Medulla oblongata (tissue), 1 donor: Measurements from ENCODE around the gene NFKBIA.
A peak's percentile ranks its signal among the peaks of the same experiment; 100 is the strongest.
"Not testable (repeated sequence)": the region's sequence is repeated elsewhere in the genome, so short reads cannot be mapped to it uniquely, and the experiment has no call there.

ENCODE experiments used
- DNase-seq: peaks from one replicate; pipeline ENCODE4 v3.0.0-alpha.2; 2015; ENCODE audit errors: extremely low spot score

Gene NFKBIA

DNA sequence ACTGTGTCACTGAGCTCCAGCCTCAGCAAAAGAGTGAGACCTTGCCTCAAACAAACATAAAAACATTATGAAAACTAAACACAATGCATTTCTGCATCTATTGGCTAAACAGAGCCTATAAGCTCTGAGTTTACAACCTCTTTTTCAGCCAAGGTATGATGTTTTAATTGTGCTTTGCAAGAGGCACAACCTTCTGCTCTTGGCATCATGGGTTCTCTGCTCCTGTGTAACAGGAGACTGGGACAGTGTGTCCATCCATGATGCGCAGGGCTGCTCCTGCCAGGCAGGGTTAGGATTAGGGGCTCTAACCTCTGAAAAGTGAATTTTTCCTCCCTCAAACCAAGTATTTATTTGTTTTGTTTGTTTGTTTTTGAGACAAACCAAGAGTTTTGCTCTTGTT lies 5.0 kb upstream of the NFKBIA start:
- DNase-seq, result no peak

DNA sequence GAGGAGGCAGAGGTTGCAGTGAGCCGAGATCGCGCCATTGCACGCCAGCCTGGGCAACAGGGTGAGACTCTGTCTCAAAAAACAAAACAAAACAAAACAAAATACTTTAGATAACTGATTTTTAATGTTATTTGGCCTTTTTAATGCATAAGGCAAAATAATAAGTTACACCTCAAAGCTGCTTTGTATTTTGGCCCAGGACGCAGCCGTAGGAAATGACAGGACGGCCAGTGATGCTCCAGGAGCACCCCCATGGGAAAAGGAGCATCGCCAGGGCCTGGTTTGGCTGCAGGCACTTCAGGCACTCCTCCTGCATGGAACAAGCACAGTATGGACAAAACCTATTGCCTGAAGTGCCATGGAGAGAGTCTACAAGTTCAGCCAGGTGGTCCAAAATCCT lies 3.5 kb upstream of the NFKBIA start:
- DNase-seq, result no peak

DNA sequence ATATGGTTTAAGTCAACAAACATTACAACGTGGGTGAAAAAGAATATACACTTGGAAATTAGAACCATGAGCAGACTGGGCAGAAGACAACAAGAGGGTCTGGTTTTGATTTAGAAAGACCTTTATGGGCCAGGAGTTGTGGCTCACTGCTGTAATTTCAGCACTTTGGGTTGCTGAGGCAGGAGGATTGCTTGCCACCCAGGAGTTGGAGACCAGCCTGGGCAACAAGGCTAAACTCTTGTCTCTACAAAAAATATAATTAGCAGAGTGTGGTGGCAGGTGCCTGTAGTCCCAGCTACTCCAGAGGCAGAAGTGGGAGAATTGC lies 2.7 kb upstream of the NFKBIA start:
- no peak for DNase-seq

DNA sequence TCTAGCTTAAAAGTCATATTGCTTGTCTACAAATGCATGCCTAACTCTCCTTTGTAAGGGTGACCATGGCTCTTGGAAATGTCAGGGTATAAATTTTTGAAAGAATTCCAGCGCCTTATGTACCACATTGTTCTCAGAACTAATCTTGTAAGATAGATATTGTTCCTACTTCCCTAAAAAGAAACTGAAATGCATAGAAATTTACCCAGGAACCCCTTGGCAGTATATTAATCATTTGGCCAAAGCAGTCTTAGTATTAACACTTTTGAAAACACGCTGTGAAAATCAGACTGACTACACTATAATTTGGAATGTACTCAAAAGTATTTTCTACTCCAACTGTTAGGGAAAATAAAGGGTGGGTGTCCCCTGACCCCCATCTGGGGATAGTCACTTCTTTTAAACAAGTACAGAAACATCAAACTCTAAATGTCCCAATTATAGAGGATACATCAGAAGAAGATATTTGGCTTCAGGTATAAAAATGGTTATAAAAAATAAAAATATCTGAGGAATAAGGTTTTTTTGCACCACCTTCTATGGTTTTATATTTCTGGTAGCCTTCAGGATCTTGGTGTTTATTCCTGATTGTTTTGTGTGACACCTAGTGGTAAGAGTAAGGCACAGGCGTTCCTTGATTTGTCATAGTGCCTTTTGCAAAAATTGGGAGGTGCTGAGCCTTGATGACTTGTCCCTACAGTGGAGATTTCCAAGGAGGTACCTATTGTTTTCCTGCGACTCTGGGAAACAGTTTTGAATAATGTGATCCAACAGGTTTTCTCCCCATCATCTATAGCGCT lies 2.2 kb upstream of the NFKBIA start:
- peak; percentile 86 for DNase-seq

DNA sequence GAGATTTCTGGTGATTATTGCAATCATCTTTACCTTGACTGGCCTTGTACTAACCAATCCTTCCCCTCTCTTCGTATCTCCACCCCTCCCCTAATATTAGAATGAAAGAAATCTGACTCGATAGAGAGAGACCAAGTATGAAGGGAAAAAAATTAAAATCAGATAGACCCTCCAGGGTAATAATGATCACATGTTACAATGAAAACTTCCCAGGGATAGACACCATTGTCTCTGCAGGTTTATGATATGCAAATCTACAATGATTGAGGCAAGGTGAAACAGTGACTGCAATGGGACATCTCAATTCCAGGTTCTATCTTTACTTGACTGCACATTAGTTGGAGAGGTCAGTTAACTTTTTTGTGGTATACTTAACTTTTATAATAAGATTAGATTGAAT lies 1.5 kb upstream of the NFKBIA start:
- DNase-seq, result no peak

DNA sequence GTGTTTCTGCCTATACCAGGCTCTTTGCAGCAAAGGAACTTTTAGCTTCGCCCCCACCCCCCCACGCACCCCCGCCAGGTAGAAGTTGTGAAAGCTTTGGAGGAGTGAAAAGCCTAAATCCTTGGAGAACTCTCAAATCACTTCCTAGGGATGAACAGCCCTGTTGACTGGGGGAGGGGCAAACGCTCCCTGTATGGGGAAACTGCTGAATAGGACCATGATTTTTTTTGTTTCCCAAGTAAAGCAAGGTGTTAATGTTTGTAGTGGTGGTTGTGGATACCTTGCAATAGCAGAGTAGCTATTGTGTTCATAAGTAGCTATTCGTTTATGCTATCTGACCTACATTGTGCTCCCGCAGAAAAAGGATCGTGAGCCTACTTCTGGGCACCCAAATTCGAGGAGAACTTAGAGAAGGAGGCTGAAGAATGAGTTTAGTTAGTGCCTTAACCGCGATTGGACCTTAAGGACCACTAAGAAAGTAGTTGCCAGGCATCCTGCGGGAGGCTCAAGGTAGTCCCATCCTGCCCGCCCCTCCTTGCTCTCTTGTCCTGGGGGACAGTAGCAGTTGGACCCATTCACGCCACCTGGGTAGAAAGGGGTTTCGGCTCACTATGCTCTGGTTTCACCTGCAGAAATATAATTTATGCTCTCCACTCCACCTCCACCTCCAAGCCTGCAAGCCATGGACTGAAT lies 901 bp upstream of the NFKBIA start:
- peak; percentile 50 for DNase-seq

DNA sequence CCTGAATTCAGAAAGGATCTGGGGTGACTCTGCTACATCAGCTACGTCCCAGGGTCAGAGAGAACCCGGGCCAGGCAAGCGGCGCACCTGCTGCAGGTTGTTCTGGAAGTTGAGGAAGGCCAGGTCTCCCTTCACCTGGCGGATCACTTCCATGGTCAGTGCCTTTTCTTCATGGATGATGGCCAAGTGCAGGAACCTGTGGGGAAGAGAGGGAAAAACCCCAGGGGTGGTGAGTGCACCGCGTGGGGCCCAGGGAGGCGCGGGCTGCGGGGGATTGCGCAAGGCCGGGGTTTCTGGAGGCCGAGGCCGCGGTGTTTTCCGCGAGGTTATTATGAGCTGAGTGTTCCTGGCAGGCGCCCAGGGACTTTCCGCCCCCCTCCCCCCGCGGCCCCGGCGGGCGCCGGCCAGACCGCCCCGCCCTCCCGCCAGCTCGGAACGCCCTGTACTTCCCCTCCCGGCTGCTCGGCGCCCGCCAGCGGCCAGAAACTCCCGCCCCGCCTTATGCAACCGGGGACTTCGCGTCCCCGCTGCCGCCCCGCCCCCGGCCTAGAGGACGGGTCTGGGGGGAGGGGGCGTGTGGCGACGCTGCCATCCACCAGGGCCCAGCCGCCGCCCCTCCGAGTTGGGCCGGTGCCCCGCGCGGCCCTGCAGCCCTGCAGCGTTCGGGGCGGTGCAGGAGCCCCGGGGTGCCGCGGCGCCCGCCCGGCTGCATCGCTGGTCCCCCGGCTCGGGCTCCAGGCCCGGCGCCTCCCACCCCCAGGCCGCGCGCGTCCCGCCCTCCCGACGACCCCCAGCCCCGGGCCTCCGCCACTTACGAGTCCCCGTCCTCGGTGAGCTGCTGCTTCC lies 723 bp downstream of the NFKBIA start:
- DNase-seq, result peak; percentile 94

DNA sequence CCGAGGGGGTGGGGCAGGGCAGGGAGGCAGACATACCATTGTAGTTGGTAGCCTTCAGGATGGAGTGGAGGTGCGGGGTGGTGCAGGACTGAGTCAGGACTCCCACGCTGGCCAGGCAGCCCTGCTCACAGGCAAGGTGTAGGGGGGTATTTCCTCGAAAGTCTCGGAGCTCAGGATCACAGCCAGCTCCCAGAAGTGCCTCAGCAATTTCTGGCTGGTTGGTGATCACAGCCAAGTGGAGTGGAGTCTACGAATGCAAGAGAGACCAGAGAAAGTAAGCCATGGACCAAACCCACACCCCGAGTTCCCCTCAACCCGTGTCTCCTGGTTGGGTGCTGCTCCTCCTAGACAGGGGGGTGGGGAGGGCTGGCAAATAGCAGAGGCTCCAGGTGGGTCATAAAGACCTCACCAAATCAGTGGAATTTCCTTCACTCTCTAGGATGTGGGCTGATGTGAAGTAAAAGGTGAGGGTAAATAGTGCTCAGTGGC lies 1.4 kb downstream of the NFKBIA start:
- peak; percentile 30 for DNase-seq

DNA sequence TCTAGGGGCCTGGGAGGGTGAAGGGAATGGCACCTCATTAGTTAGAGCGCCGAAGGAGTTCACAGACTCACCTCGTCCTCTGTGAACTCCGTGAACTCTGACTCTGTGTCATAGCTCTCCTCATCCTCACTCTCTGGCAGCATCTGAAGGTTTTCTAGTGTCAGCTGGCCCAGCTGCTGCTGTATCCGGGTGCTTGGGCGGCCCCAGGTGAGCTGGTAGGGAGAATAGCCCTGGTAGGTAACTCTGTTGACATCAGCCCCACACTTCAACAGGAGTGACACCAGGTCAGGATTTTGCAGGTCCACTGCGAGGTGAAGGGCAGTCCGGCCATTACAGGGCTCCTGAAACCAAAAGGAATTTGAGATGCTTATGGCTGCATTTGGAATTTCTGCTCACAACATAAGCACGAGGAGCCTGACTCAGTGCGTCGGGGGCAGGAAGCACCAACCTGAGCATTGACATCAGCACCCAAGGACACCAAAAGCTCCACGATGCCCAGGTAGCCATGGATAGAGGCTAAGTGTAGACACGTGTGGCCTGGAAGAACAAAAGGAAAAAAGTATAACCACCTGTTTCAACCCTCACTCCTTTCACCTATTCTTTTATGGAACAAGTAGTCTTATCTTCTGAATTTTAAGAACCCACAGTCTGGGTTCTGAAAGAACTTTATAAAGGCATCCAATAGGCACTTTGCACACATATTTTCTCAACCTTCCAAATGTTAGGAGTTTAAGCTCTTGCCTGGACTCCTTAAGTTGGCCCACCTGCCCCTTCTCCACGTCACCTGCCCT lies 2.0 kb downstream of the NFKBIA start:
- no peak for DNase-seq

DNA sequence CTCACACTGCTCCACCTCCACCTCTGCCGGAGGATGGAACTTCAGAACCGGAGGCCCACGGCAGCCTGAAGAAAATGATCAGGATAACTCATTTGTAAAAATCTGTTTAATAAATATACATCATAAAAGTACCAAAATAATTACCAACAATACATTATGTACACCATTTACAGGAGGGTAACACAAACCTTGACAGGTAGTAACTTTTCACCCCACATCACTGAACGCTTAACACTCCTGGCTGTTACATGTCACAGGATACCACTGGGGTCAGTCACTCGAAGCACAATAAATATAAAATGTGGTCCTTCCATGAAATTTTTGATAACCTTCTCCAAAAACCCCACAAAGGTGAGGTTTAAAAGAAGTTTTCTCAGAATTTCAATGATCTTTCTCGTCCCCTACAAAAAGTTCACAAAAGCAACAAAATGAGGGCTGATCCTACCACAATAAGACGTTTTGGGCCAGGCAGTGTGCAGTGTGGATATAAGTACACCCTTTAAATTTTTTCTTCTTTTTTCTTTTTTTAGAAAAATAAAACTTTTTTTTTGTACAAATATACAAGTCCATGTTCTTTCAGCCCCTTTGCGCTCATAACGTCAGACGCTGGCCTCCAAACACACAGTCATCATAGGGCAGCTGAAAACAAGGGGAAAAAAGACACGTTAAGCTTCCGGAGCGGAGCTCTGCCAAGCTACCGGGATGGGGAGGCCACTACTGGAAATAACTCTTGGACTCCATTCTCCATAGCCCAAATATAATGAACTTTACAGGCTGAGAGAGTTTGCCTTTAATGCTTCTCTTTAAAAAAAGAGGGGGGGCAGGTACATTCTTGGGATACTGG lies 2.9 kb downstream of the NFKBIA start:
- no peak for DNase-seq

DNA sequence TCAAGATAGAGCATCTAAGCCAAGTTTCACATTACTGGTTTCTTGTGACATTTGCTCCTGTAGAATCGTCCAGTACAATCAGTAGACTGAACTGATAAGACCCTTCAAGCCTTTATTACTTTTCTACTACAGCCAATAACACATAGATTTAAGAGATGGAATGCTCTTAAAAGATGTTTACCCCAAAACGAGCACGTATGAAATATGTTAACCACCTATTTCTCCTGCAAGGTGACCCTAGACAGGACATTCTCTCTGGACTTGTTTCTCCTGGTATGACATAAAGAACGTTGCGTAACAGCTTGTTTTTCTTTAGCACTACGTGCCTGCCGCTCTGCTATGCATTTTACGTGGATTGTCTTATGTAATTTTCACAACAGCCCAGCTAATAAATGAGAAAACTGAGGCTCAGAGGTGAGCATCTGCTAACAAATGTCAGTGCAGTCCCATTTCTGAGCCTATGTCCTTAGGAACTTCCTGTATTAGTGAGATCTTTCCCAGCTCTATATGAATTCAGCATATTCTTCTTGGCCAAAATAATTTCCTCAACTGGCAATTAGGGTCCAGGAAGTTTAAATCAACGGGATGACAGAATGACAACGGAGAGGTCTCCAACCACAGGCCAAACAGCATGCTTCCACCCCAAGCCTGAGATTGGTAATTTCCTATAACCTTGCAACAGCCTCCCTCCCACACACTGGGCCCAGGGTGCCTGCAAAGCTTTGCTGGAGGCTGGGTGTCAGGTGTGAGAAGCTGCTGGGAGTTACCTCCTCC lies 3.7 kb downstream of the NFKBIA start:
- DNase-seq, result no peak

DNA sequence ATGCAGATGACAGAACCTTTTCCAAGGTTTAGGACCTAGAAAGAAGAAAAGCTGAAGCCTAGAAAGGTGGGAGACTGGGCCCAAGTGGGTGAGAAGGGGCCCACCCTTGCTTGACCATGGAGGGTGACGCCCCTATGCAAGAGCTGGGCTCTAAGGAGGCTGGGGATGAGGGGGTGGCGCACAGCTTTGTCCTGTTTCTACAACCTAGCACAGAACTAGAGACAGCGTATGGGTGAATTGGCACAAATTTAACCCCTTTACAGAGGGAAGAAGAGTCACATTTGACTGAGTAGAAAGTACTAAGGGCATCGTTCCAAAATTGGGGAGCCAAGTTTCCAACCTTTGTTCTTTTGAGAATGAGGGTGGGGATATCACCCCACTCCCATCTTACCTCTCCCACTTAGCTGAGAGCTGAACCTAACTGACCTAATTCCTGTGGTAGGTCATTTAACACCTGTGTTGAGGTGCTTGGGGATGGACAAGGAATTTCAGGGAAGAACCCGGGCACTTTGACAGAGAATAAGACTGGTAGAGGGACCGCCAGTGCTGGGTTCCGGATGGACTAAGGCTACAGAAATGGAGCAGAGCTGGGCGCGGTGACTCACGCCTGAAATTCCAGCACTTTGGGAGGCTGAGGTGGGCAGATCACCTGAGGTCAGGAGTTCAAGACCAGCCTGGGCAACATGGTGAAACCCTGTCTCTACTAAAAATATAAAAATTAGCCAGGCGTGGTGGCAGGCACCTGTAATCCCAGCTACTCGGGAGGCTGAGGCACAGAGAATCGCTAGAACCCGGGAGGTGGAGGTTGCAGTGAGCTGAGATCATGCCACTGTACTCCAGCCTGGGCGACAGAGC lies 5.2 kb downstream of the NFKBIA start:
- DNase-seq, result no peak

DNA sequence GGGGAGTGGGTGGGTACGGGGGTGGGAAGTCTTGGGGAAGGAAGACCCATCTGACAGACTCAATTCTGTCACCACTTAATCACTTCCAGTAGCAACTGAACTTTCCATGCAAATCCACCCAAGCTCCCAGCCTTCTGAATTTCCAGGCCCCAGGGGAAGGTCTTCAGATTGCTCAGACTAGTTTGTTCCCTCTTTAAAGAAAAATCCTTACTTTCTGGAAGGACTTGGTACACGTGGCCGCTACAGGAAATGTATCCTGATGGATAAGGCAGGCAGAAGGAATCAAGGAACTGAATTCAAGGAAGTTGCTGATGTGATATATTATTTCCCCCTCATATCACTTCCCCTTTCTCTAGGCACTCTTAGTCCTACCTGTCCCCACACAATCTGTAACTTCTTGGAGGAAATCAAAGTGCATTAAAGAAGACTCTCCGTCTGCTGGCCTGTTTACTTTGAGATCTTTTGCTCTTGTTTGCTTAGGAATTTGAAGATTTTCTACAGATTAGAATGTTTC lies 6.4 kb downstream of the NFKBIA start:
- DNase-seq, result no peak

DNA sequence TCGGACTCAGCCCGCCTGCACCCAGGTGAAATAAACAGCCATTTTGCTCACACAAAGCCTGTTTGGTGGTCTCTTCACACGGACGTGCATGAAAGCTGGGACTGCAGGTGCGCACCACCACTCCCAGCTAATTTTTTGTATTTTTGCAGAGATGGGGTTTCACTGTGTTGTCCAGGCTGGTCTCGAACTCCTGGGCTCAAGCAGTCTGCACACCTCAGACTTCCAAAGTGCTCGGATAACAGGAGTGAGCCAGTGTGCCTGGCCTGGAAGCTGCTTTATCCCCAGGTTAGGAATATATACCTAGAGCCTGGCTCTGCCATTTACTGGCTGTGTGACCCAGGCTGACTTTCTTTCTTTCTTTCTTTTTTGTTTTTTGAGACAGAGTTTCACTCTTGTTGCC lies 7.9 kb downstream of the NFKBIA start:
- not testable (repeated sequence) for DNase-seq

DNA sequence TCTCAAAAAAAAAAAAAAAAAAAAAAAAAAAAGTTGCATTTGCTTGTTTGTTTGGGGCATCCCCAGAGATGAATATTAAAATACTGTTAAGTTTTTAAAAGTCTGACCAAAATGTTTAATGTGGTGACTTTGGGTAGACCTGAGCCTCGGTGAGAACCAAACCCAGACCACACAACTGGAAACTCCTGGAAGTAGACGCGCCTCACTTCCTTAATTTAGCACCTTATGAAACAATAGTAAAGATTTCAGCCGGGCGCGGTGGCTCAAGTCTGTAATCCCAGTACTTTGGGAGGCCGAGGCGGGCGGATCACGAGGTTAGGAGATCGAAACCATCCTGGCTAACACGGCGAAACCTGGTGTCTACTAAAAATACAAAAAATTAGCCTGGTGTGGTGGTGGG lies 9.3 kb downstream of the NFKBIA start:
- no peak for DNase-seq

DNA sequence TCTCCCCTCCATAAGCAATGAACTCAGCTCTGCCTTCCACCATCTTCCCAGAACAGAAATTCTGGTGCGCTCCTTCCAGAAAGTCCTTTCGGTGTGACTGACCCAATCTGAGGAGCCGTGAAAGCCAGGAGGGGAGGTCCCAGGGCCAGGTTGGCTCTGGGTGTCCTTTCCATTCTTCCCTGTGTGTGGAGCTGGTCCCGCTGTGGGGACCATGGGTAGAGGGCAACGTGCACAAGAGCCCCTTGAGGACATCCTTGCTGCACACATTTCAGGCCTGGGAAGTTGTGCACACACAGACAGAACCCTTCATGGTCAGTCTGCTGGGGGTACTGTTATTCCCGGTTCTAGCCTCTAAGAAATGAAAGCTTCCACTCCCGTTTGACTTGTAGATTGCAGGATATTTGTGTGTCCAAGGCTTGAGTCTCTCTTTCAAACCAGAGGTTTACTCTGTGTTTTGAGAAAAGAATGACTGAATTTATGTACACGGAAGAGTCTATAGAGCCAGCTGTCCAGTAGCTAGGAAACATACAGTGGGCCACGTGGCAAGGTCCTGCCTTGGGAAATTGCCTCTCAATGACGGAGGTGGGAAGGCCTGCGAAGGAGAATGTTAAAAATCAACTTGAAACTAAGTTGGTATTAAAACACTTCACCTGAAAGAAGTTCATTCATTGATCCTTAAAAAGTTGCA lies 10.1 kb downstream of the NFKBIA start:
- DNase-seq, result no peak

DNA sequence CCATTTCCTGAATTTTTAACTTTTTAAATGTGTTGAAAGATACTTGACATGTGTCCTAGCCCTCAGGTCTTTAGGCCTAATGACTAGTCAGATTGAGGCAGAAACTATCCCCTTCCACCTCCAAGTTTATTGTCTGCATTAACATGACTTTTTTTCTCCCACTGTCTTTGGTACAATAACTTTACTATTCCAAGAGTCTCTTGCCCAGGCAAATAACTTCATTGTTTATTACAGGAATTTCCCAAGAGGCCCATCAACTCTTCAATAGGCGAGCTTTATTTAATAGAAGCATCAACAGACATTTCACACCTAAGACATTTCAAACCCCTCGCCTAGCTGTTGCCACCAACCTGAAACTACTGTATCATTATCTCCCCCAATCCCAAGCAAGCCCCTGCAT lies 10.7 kb downstream of the NFKBIA start:
- no peak for DNase-seq

DNA sequence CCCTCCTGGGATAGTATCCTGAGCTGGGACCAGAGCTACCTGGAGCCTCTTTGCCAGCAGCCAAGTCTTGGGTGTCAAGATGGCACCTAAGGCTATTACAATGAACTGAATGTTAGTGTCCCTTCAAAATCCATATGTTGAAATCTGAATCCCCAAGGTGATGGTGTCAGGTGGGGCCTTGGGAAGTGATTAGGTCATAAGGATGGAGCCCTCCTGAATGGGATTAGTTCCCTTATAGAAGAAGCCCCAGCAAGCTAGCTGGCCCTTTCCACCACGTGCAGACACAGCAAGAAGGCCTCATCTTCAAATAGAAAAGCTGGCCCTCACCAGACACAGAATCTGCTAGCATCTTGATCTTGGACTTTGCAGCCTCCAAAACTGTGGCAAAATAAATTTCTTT lies 12.4 kb downstream of the NFKBIA start:
- no peak for DNase-seq
